Adrenal gland (tissue), 12 donors: Measurements from ENCODE around the gene SEC61A2. TPM values are rescaled to one million over a fixed set of nuclear protein-coding genes. Genes with fewer than 3 reads are reported as not detected.

Experiments
- DNase-seq, 7 donors: peaks; one replicate each; pipeline ENCODE4 v3.0.0-alpha.2; 2019 to 2020
- H3K27ac ChIP-seq, 5 donors: fragments of 200-600 bp; sonication (generic) in 4 of 5; 1 replicate in 3 of 5; 2 replicates in 2 of 5; pipeline versions ENCODE4 v1.5.1 to v1.8.0; 2016 to 2020; ENCODE audit warnings: mild to moderate bottlenecking in 1 of 5
- H3K27me3 ChIP-seq: fragments of 200-600 bp; 2 replicates; pipeline ENCODE4 v1.8.0; 2021
- H3K36me3 ChIP-seq, 2 donors: fragments of 200-600 bp; replicated peaks in 1 of 2; 1 replicate in 1 of 2; 2 replicates in 1 of 2; pipeline versions ENCODE4 v1.5.1 to v1.8.0; 2018 to 2022
- H3K4me1 ChIP-seq, 2 donors: fragments of 200-600 bp; replicated peaks in 1 of 2; 1 replicate in 1 of 2; 2 replicates in 1 of 2; pipeline versions ENCODE4 v1.5.1 to v1.8.0; 2018 to 2021
- H3K4me3 ChIP-seq, 4 donors: fragments of 200-600 bp; sonication (generic) in 3 of 4; one replicate each; pipeline ENCODE4 v1.5.1; 2016 to 2018
- H3K9me3 ChIP-seq, 3 donors: fragments of 200-600 bp; sonication (generic) in 1 of 3; replicated peaks in 1 of 3; 1 replicate in 2 of 3; 2 replicates in 1 of 3; pipeline versions ENCODE4 v1.5.1 to v1.8.0; 2016 to 2021
- CTCF ChIP-seq, 6 experiments: fragments of 450-650 bp in 4 of 6; fragments of 200-600 bp in 2 of 6; sonication (generic) in 1 of 6; IDR thresholded peaks; 1 replicate in 5 of 6; 2 replicates in 1 of 6; pipeline versions ENCODE4 v1.5.1 to v1.8.0; 2016 to 2021; ENCODE audit warnings: antibody characterized with exemption in 6 of 6, mild to moderate bottlenecking in 2 of 6, moderate library complexity in 1 of 6
- POLR2A ChIP-seq, 2 donors: fragments of 450-650 bp; IDR thresholded peaks; one replicate each; pipeline ENCODE4 v1.6.1; 2017; ENCODE audit warnings: antibody characterized with exemption in 2 of 2, mild to moderate bottlenecking in 2 of 2, moderate library complexity in 1 of 2
- WGBS, 4 donors: extraction: QIAGEN DNeasy Blood & Tissue Kit in 2 of 4; methylation state at CpG; one replicate each; pipeline versions ENCODE4 v1.1.5 to v1.1.7; 2013 to 2017; 5-methylcytosine and 5-hydroxymethylcytosine counted together
- intact Hi-C, 2 donors: fragments of 100-400 bp; cut with DNase I; formaldehyde crosslinking; loops; one replicate each; pipeline versions ENCODE4 v1.14.1 to v1.15.0; 2022 to 2023
- polyA plus RNA-seq, 3 donors: library from polyadenylated mRNA; stranded (reverse); fragments of 200-250 nt in 2 of 3; fragments of 350-450 nt in 1 of 3; fragmentation: Illumina TruSeq in 1 of 3; extraction: RNeasy Lipid Tissue Mini Kit (QIAGEN cat#74804) in 1 of 3; gene quantifications; one replicate each; pipeline ENCODE4 v1.2.3, GENCODE V29; 2013 to 2014
- total RNA-seq, 9 donors: library from RNA; depleted of rRNA in 4 of 9; stranded (reverse); fragments of >200 nt in 4 of 9; fragments of 120-200 nt in 1 of 9; fragmentation: NEBNext Ultra II Directional in 1 of 9; extraction: Animal tissue kit (Norgen Biotek cat#: 25700) in 1 of 9; gene quantifications; one replicate each; pipeline versions ENCODE4 v1.1.0 to v1.2.4, GENCODE V29; 2013 to 2023
- donor health status: healthy with polysubstance abuse.
- donor health status: Bipolar disorder and iron deficiency.
- donor health status: DM: yes; HTN: yes; CAD: no.
- donor health status: DM: no; HTN: no; CAD: no.
- donor health status: DM: no; HTN: no; CAD: no.
- donor health status: DM: yes; HTN: yes; CAD: no.

Gene SEC61A2
- total and polyA plus RNA-seq, 12 donors: 1.3 to 8.4 (median 5.5) TPM

- peaks cover 0 to 35% of the 10 kb centered on the region in 2 donors for H3K36me3 ChIP-seq
- DNase-seq: no peak
- intact Hi-C loops: no loop called here
- no peak for TF ChIP-seq POLR2A (IDR thresholded peaks at IDR 0.05)
- TF ChIP-seq CTCF (IDR thresholded peaks at IDR 0.05): no peak
- H3K9me3 ChIP-seq: no peaks in the 10 kb centered on the region
- H3K4me1 ChIP-seq: no peaks in the 10 kb centered on the region
- 85 to 94% (median 88%) methylated on average over 2 of the region's 2 CpGs for WGBS, 4 donors
- H3K27me3 ChIP-seq: no peaks in the 10 kb centered on the region
- H3K27ac ChIP-seq: no peak overlapping the region
- no peak overlapping the region for H3K4me3 ChIP-seq
Measured at GRCh38 chr10:12113627-12114026, 15.8 kb upstream of the SEC61A2 start.

GRCh38 chr10:12121673-12122072 lies 7.8 kb upstream of the SEC61A2 start:
- Histone ChIP-seq H3K9me3 (no peaks in the 10 kb centered on the region), H3K36me3 (peaks cover 0 to 21% of the 10 kb centered on the region in 2 donors), H3K4me3 (no peak overlapping the region), H3K27me3 (no peaks in the 10 kb centered on the region), H3K4me1 (no peaks in the 10 kb centered on the region), H3K27ac (no peak overlapping the region)
- WGBS, 4 donors: 76 to 94% (median 86%) methylated on average over 4 of the region's 4 CpGs
- intact Hi-C loops: loop anchor here in 1 of 2 donors (10.0 kb wide), 1 partner anchor 47 kb away; no protein-coding TSS in a partner anchor
- DNase-seq: no peak
- TF ChIP-seq POLR2A (IDR thresholded peaks at IDR 0.05) (no peak), CTCF (IDR thresholded peaks at IDR 0.05) (no peak)

- WGBS, 4 donors: 25 to 30% (median 30%) methylated on average over 11 of the region's 11 CpGs
- Histone ChIP-seq H3K27ac (peak overlapping the region in 1 of 5 donors; percentile 97), H3K9me3 (no peaks in the 10 kb centered on the region), H3K36me3 (peaks cover 0 to 7% of the 10 kb centered on the region in 2 donors), H3K4me1 (peaks cover 0 to 10% of the 10 kb centered on the region in 2 donors), H3K4me3 (peak overlapping the region; percentile 2 to 97 (median 84)), H3K27me3 (no peaks in the 10 kb centered on the region)
- TF ChIP-seq CTCF (IDR thresholded peaks at IDR 0.05) (peak in 5 of 6 experiments; percentile 33 to 54 (median 42)), POLR2A (IDR thresholded peaks at IDR 0.05) (no peak)
- intact Hi-C loops: no loop called here
- DNase-seq: peak; percentile 20 to 65 (median 31)
Measured at GRCh38 chr10:12130237-12130872, 878 bp downstream of the SEC61A2 start.

- Histone ChIP-seq H3K4me3 (no peak overlapping the region), H3K4me1 (peaks cover 0 to 5% of the 10 kb centered on the region in 2 donors), H3K27me3 (no peaks in the 10 kb centered on the region), H3K36me3 (peaks cover 0 to 37% of the 10 kb centered on the region in 2 donors), H3K9me3 (no peaks in the 10 kb centered on the region), H3K27ac (no peak overlapping the region)
- no peak for DNase-seq
- intact Hi-C loops: no loop called here
- 91 to 98% (median 95%) methylated on average over 3 of the region's 3 CpGs for WGBS, 4 donors
- TF ChIP-seq POLR2A (IDR thresholded peaks at IDR 0.05) (no peak), CTCF (IDR thresholded peaks at IDR 0.05) (no peak)
Measured at GRCh38 chr10:12135631-12136030, 6.2 kb downstream of the SEC61A2 start.
